NCI-H524 (cell line): ENCODE measurements around the gene GSDME.
A peak's percentile ranks its signal among the peaks of the same experiment; 100 is the strongest.

Source experiments
- DNase-seq, 2 experiments: peaks; one replicate each; lab custom pipeline; 2025; lab: John Stamatoyannopoulos, UW

Gene GSDME

DNA sequence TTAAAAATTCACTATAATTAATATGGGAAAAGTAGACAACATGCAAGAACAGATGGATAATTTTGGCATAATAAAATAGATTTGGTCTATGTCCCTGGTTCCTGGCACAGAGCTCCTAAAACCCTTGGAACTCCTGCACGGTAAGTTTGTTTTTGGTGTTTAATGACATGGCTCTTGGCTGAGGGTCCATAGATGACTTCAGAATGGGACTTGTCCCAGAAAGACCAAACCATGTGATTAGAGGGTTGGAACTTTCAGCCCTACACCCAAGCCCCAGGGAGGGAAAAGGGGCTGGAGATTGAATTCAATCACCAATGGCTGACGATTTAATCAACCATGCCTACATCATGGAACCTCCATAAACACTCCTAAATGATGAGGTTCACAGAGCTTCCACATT is 12.6 kb upstream of the GSDME start:
- DNase-seq = no peak

DNA sequence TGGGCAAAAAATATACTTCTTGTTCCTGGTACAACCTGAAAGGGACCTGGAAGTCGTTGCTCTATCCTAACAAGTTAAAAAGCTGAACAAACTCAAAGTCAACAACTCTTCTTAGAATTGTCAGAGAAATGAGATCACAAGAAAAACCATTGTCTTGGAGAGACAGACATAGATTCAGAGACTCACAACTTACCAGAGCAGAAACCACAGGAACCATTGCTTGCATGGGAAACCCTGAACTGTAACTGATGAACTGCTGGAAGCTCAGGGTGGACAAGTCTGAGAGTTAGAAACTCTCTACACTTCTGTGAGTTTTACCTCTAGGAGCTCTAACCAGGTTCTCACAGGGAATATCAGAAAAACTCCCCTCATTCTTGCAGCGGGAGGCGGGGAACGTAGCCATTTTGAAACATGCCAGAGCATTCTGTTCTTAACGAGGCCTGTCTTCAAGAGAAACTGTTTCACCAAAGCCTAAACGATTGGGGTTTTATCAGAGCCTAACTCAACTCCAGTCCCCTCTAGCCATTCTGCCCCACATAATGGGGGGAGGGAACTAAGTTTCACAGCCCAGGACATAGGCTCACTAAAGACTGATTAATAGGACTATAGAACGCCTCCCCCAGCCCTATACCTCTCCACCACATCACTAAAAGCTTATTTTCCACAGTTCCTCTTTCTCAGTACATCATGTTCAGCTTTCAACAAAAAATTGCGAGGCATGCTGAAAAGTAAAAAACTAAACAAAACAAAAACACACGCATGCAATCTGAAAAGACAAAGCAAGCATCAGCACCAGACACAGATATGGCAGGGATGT is 12.0 kb upstream of the GSDME start:
- DNase-seq = no peak

DNA sequence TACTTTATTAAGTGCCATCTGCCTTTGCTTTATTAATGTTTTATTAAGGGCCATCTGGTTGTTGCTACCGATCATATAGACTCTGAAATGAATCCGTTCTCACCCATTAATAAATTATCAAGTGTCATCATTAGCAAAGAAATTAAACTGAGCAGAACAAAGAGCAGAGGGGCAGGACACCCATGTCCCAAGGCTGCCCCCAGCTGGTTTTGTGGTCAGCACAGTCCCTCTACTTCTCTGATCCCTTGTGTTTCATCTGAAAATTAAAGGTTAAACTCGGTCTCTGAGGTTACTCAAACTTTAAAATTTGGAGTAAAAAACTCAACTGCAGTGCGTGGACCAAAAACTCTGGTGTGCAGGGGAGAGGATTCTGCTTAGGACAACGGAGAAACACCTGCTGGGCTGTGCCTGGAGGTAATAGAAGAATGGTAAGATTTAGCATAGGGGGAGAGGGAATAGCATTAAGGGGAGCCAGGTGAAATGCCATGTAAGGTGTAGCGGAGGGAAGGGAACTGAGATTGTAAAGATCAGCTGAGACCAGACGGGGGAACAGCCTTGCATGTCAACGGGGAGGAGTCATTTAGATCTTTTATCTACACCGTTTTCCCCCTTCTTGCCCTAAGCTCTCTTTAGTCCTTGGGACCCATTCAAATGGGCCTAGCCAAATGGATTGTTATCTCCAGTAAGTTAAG is 10.8 kb upstream of the GSDME start:
- peak; percentile 5 to 42 for DNase-seq

DNA sequence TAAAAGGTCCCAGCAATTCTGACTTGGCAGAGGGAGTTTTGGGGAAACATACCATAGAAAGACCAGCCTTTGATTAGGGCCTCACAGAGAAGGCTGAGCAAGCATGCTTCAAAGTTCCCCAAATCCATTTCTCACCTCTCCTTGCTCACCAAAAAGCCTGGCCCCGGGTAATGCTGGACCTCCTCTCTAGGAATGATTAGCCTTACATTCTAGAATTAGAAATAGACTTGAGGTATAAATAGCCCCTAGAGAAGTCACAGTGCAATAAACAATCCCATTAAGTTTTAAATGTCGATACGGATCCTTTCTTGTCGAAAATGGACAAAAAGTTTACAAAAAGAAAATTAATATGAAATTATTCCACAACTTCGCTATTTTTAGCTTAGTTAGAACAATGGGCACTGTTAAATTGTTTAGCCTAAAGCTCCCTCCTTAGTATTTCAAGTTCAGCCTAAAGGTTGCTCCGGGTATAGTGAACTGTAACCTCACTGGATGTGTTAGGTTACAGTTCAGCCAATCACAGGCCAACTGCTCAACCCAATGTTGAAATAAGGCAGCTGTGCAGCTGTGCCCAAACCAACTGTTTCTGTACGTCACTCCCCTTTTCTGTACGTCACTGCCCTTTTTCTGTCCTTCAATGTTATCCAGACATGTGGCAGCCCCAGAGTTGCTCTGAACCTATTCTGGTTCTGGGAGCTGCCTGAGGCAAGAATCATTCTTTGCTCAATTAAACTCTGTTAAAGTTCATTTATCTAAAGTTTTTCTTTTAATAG is 7.9 kb upstream of the GSDME start:
- peak in 1 of 2 experiments; percentile 12 for DNase-seq

DNA sequence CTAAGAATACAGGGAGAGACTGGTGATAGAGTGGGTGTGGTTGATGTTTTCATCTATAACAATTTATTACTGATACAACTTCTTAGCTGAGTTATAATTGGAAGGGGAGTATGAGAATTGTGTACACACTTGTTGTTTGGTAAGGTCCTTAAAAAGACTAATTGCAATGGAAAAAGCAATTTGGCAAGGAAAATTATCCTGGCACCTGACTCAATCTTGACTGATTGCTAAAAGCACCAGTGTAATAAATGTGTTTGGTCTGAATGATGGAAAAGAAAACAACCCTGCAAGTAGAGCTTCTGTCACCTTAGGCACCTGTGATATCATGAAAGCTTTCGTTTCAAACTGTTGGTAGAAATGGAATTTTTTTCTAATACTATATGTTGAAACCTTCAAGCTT is 6.7 kb upstream of the GSDME start:
- no peak for DNase-seq

DNA sequence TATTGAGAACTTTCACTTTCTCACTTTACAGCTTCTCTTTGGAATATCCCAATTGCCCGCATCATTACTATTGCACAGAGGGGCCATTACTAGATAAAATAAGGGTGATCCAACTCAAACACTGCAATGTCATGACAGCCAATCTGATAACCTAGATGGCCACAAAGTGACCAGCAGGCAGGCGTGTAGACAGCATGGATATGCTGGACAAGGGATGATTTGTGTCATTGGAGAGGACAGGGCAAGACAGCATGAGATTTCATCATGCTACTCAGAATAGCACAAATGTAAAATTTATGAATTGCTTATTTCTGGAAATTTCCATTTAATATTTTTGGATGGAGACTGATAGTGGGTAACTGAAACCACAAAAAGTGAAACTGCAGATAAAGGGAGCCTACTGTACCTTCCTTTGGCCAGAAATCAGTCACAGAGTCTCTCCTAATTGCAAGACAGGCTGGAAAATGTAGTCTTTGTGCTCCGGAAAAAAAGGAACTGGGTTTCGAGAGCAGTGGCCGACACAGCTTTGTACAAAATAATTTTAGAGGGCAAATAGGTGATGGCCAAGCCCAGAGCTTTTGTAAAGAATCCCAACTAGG is 6.1 kb upstream of the GSDME start:
- no peak for DNase-seq

DNA sequence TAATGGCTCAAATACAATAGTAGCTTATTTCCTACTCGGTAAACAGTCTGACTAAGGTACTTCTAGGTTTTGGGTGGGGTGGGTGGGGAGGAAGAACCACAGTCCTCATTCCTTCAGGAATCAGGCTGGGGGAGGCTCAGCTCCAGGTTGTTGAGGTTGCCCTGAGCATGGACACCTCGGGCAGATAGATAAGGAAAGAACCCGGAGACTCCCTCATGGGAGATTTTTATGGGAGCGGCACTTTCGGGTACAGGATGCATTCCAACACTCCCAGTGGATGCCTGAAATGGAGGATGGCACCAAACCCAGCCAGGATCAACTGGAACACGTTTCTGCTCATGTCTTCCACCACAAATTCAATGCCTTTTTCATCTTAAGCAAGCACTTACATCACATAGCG is 5.5 kb upstream of the GSDME start:
- DNase-seq = no peak

DNA sequence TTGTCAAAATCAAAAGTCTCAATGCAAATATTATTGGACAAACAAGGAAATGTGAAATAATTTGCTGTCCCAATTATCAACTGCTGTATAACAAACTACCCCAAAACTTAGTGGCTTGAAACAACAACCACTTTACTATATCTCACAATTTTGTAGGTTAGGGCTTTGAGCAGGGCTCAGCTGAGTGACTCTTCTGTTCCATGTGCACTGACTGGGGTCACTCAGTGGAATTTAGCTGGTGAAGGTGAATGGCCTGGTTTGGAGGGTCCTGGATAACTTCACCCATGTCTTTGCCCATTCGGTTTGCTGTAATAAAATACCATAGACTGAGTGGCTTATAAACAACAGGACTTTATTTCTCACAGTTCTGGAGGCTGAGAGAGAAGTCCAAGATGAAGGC is 3.7 kb upstream of the GSDME start:
- DNase-seq = no peak

DNA sequence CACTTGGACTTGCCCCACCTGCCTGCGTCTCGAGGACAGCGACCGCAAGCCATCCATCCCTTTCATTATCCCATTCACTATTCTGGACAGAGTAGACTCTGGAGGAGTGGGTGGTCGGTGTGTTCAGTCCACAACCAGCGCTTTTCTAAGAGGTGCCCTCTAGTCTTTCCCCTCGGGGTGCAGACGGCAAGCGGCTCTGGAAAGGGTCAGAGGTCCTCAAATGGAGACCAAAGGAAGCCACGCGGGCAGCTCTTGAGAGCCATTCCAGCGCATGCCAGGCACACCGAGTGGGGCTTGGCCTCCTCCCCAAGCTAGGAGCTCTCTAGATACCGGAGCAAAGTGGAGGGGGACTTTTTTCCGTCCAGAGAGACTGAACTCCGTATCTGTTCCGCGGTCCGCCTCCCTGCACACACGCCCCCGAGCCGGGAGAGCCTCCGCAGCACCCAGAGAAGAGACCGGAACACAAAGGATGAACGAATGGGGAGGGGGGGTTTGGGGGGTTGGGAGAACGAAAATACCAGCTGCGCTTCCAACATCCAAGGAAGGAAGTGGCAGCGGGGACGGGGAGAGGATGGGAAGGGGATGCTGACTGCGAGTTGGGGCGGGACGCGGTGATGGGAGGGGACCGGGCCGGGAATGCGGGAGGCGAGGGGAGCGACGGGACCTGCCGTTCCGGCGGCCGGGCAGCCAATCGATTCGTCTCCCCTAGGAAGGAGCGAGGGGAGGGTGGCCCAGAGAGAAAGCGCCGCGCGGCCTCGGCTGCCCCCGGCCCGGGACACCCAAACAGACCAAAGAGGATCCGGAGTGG is 515 bp downstream of the GSDME start:
- DNase-seq = peak; percentile 15 to 43

DNA sequence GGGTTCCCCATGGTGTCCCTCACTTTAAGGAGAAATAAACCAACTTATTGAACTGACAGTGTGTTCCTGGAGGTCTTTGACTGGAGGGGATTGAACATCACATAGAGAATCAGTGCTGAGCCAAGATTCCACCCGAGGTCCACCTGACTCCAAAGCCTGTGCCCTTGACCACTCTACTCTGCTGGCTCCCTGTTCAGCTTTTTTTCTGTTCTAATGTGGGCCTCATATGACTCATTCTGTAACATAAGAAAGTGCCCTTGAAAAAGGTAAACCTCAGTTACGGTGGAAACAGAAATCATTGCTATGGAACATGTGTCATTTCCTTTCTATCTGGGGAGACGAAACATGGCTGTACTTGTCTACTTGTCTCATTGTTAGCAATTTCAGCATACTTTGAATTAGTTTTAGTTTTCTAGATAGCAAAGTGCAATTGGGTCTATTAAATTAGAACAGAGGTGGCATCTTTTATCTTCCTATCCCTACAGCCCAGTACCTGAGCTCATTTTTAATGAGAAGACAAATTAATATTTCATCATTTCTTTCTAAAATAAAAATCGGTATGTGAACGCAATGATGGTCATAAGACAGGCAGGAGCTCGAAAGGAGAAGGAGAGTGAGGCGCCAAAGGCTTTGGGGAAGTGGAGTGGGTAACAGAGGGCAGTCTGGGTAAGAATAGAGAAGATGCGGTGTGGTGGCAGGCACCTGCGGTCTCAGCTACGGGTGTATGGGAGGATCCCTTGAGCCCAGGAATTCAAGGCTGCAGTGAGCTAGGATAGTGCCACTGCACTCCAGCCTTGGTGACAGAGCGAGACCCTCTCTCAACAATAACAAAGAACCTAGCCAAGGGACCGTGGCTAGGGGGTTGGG is 1.5 kb downstream of the GSDME start:
- DNase-seq = no peak

DNA sequence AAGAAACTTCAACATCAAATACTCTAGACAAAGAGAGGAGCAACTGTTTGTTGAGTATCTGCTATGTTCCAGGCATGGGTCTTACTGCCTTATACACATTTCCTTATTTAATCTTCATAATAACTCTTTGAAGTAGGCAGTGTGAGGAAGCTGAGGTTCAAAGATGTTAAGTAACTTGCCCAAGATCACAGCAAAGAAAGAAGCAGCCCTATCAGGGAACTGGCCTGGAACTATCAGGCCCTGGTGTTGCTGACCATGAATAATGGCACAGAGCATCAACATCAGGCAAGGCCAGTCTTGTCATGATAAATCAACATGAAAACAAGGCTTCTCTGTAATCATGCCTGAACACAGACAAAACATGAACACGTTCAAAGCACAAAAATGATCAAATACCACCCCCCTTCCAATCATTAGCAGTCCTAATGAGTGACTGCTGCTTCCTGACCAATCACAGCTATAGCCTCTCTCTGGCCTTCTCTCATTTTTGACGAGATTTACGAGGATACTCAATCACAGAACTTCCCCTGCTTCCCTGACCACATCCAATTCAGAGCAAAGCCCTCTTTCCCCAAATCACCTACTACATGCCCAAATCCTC is 2.3 kb downstream of the GSDME start:
- no peak for DNase-seq

DNA sequence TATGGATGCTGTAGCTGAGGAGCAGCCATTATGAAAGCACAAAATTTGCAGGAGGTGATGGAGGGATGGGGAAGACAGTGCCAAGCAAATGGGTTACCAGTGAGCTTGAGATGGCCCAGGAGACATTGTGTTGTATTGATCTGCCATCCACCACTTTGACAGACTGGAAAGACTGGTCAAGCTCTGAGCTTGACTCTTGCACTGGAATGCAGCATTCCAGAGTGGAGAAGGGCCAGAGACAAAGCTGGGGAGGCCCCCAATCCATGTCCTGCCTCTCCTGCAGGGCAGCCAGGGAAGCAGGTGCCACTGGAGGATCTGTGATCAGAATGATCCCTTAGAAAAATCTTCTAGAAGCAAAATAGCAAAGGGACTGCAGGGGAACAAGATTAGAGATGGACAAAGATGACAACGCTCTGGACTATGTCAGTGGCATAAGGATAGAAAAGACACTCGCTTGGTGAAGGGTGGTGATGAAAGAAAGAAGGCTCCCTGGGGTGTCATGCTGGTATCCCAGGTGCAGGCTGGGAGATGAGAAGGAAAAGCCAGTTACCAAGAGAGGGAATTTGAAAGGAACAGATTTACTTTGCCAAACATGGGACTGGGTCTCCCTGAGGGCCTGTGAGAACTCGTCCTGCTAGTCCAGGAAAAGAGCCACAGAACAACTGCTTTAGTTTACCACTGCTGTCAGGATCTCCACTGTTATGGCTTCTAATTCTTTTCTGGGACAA is 5.0 kb downstream of the GSDME start:
- no peak for DNase-seq

DNA sequence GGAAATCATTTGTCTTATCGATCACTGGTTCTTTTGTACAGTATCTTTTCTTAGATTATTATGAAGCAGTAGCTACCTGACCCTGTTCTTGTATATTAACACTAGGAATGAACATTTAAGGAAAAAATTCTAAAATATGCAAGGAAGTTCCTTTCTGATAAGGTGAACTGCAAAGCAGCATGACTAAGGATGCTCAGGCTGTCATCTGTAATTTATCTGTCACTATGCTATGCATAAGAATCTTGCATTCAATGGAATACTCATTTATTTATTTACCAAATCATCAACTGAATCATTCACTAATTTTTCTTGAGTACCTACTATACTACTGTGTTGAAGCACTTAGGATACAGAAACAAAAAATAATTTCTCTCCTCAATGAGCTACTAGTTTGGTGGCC is 5.8 kb downstream of the GSDME start:
- DNase-seq = no peak

DNA sequence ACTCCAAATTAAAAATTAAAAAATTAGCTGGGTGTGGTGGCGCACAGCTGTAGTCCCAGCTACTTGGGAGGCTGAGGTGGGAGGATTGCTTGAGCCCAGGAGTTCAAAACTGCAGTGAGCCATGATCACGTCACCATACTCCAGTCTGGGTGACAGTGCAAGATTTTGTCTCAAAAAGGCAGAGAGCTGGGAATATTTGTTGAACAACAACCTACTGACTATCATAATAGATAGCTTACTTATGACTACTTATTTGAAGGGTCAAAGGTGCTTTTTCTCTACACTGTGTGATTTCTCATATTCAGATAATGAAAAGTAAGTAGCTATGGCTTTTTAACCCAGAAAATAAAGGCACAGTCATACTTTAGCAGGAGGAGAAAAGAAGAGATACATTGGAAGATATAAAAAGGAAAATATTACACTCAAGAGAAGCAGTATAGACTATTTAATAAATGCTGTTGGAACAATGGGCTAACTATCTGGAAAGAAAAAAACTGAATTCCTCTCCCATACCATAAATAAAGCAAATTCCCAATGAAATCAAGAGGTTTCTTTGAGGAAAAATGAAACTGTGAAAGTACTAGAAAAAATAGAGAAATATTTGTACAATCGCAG is 6.7 kb downstream of the GSDME start:
- no peak for DNase-seq

DNA sequence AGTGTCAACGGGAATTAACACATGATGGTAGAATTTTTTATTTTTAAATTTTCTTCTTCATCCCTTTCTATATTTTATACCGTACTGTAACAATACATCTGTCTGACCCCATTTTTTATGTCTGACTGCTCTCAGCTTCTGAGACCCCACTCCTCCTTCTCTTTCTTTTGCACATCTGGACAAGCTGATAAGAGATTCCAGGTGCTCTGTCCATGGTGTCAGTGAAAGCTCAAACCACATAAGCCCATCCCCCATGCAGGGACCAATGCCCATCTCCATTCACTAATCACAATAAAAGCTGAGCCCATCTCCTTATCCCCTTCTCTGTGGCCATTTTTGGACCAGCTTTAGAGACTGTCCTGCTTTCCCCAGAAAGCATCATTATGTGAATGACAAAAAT is 8.7 kb downstream of the GSDME start:
- DNase-seq = no peak

DNA sequence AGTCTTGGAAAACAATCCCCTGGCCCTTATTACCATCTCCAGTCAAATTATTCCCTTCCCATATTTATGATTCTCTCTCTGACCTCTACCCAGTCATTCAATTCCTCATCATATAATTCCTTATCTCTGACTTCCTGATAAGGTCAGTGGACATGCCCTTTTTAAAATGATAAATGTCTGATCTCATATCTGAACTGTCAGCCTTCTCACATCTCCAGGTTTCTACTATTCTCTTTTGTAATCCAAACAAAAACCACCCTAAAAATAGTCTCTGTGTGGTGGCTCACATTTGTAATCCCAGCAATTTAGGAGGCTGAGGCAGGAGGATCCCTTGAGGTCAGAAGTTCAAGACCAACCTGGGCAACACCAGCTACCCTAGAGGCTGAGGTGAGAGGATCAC is 11.9 kb downstream of the GSDME start:
- DNase-seq = no peak

DNA sequence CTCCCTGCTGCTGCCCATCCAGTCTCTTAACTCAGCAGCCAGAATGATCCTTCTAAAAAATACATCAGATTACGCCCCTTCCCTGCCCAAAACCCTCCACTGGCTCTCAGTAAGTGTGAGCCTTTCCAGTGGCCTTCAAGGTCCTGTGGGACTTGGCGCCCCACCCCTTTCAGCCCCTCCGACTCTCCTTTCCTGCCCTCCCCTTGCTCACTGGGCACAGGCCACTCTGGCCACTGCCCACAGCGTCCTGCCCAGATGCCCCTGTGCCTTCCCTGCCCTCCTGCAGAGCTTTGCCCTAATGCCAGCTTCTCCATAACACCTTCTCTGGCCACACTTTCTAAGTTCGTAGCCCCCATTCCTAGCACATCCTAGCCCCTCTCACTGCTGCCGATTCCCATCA is 13.8 kb downstream of the GSDME start:
- DNase-seq = no peak

DNA sequence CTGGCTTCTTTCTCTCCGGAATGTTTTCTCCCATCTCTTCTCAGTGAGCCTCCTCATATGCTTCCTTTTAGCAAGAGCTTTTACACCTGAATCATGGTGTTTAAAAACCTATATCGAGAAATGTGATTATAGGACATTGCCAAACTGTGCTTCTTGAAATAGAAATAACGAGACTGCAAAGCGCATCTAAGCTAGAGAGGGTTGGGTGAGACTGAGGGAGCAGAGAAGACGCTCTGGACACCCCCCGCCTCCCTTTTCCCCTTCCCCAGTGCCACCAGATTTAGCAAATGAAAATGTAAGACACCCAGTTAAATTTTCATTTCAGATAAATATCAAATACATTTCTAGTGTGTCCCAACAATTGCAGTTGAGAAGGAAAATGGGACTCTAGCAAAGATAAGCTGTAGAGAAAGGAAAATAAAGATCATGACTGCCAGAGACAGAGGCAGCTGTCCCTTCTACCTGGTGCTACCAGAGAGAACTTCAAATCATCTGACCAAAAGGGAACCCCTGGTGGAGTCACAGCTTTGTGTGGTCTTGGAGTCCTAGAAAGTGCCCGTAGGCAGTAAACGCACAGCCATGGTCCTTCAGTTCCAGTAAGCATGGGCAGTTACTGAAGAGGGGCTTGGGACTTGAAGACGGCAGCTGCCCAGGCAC is 14.6 kb downstream of the GSDME start:
- no peak for DNase-seq
